T-helper 1 cell treated with Interleukin-12 subunit alpha and Interleukin-12 subunit beta and Interleukin-4 antibody, amounts not matched to agents 30 ng/mL and 1 ng/mL, for 36 hours (primary cell): Measurements from ENCODE around the gene C4orf36. TPM values are rescaled to one million over a fixed set of nuclear protein-coding genes. Genes with fewer than 3 reads are reported as not detected.

Experiments
- intact Hi-C: fragments of 100-400 bp; cut with micrococcal nuclease; formaldehyde crosslinking; loops from one replicate; pipeline ENCODE4 v1.15.1; 2024
- total RNA-seq: library from RNA; stranded (reverse); gene quantifications from 2 replicates; pipeline ENCODE4 v1.2.3, GENCODE V29; 2022

C4orf36 gene
- total RNA-seq = not detected in 2 replicates

DNA sequence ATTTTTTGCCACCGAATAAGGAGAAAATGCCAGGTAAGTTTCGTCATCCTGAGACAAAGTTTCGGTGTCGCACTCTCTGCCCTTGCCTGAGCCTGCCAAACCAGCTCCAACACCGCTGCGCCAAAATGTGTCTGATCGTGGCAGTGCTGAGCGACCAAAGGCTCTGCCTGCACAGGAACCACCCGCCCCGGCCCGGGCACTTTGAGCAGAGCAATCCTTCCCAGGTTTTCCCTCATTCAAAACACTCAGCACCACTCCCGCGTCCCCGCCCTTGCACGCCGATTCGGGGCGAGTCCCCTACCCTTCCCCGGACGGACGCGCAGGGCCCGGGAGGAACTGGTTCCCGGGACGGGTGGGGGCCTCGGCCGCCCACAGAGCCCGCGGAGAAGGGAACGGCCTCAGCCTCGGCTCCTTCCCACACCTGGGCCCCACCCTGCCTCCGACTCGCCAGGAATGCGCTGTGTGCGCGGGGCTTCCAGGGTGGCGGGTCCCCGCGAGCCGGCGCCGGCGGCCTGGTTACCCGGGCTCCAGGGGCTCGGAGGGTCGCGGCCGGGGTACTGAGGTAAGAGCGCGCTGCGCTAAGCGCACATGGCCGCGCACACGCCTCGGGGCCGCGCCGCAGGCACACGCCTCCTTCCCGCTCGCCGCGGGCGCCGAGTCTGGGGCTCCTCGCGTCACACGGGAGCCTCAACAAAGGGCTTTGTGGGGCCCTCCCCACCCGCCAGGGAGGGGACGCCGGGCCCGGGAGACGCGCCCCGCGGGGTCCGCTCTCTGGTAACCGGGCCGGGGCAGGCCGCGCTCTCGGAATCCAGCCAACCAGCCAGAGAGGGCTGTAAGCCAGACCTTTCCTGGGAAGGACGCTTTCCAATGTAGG, at the start of gene C4orf36:
C4orf36 (minus strand) TSS at position 661 of the 874 bp plus-strand sequence. CDS start 902 bp downstream, outside the sequence.
- intact Hi-C loops = loop anchor here (5.0 to 10.0 kb wide), 2 partner anchors 530 to 1807 kb away; partner anchors contain the start of gene MAPK10

DNA sequence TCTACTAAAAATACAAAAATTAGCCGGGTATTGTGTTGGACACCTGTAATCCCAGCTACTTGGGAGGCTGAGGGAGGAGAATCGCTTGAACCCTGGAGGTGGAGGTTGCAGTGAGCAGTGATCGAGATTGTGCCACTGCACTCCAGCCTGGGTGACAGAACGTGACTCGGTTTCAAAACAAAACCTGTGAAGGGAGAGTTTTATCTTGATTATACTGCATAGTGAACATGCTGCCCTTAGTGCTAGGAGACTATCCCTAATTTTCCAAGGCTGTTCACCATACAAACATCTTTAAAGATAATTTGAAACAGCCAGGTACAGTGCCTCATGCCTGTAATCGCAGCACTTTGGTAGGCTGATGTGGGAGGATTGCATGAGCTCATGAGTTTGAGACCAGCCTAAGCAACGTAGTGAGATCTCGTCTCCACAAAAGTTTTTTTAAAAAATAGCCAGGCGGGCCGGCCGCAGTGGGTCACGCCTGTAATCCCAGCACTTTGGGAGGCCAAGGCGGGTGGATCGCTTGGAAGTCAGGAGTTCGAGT, 48.8 kb upstream of the C4orf36 start:
- intact Hi-C loops = no loop called here

GRCh38 chr4:86939729-86940575, 47.7 kb upstream of the C4orf36 start:
- intact Hi-C loops = loop anchor here (5.0 to 10.0 kb wide), 4 partner anchors 1342 to 1882 kb away; partner anchors contain the start of genes HERC3 and PPM1K

DNA sequence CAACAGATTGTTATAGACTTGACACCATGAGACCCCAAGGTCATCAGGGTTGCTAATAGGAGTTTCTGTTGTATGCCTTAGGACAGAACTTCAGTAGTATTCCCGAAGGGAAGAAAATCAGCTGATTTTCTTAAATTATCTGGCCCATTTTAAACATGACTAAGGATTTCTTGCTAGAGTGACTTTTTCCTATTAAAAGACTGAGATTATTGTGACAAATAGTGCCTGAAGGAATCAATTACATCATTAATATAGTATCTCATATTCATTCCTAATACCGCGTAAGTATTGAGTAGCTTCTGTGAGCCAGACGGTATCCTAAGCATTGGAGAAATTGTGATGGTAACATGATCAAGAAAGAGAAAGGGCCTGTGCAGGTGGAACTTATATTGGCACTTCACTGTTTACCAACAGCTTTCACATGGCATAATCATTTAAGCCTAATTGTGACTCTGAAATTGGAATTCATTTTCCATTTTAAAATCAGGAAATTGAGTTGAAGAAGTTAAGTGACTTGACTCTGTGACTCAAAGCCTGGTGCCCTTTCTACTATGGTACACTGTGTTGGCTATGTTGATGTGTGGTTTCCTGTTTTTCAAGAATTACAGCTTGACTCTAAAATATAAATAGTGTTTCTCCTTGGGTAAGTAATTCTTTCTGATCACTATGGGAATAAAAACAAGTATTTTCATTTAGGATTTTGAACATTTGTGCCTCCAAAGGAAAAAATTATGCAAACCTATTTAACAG, 46.7 kb upstream of the C4orf36 start:
- intact Hi-C loops = loop anchor here (5.0 to 10.0 kb wide), 4 partner anchors 1343 to 1883 kb away; partner anchors contain the start of genes HERC3 and PPM1K

GRCh38 chr4:86935853-86936733, 43.9 kb upstream of the C4orf36 start:
- intact Hi-C loops = loop anchor here (1.0 to 10.0 kb wide), 10 partner anchors 70 to 1886 kb away; partner anchors contain the start of genes HERC3, HERC5, HSD17B11 and NUDT9

GRCh38 chr4:86935566-86935852, 43.3 kb upstream of the C4orf36 start:
- intact Hi-C loops = loop anchor here (2.0 to 10.0 kb wide), 5 partner anchors 1347 to 1887 kb away; partner anchors contain the start of genes HERC3, HERC5 and PPM1K

GRCh38 chr4:86934771-86935565, 42.7 kb upstream of the C4orf36 start, which contains the start of gene AFF1:
Gene AFF1 (plus strand): TSS chr4:86935011. CDS start chr4:86948534, 13,523 bp downstream.
- intact Hi-C loops = loop anchor here (1.0 to 10.0 kb wide), 9 partner anchors 13 to 1887 kb away; partner anchors contain the start of genes HERC3, HERC5, KLHL8 and PPM1K

DNA sequence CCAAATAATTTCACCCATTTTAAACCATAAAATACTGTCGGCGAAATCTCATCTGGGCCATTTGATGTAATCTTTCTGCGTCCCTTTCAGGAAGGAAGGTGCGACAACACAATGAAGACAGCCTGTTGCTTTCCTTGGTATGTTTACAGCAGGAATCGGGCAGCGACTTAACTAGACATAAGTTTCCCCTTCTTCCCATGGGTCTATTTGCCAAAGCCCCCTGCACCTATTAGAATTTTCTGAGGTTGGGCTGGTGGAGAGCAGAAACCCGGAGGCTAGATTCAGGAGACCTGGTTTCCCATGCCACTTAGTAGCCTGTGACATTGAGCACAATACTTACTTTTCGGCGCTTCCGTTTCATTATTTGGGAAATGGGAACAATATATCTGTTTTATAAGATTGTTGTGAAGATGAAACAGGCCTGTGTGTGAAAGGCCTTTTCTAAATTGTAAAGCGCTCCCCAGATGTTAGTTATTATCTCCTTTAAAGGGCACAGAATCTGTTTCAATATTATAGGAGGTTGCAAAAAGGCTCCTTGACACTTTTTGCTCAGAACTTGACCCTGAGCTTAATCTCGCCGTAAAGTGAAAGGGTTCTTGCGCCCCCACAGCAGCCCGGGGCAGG, 42.0 kb upstream of the C4orf36 start:
- intact Hi-C loops = loop anchor here (1.0 to 10.0 kb wide), 6 partner anchors 12 to 1523 kb away; partner anchors contain the start of genes HERC5 and KLHL8

DNA sequence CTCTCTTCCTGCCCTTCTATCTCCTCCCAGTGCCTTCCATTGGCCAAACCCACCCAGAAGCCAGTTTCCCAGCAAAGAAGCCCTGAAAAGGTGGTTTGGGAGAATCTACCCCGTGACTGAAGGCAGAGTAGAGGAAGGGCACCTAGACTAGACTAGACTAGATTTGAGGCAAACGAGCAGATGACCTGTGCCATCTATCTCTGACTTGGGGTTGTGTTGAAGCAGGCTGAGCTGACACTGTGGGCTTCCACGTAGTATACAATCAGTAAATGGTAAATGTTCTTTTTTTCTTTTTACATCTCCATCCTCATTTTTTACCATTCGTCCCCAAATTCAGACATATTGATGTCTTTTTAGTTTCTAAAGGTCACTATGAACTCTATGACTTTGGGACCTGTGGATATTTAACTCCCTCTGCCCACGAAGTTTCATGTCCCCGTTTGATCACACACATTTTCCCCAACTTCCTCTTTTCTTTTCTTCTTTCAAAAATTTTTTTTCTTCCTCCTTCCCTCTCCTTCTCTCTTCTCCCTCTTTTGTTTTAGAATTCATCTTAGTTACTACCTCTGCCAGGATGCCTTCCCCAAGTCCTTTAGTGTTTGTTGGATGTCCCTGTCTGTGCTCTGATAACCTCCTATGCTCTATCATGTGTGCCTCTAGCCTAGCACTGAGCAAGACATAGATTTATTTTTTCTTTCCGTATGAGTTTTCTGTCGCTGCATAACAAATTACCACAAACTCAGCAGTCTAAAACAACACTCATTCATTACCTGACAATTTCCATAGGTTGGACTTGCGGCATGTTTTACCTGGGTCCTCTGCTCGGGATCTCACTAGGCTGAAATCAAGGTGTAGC, 36.4 kb upstream of the C4orf36 start:
- intact Hi-C loops = no loop called here

- intact Hi-C loops = no loop called here
Observed at GRCh38 chr4:86927843-86928395, 35.7 kb upstream of the C4orf36 start.

DNA sequence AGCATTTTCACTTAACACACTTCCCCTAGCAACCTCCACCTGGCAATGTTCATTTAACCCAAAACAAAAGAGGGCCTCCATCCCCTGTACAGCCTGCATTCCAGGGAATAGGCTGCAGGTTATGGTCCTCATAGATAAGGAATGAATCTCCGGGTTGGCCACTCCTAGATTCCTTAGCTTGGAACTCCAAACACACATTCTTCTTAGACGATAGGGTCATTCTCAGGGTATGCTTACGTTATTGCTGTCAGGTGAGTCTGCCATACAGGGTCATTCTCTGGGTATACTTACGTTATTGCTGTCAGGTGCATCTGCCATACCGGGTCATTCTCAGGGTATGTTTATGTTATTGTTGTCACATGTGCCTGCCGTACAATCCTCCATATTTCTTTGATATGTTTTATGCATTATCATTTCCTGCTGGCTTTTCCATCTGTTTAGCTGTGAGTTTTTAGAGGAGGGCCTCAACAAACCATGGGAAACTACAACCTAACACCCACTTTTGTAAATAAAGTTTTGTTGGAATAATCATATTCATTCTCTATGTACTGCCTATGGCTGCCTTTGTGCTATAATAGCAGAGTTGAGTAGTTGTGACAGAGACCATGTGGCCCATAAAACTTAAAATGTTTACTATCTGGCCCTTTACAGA, 34.3 kb upstream of the C4orf36 start:
- intact Hi-C loops = no loop called here

GRCh38 chr4:86924811-86925210, 32.6 kb upstream of the C4orf36 start:
- intact Hi-C loops = no loop called here

DNA sequence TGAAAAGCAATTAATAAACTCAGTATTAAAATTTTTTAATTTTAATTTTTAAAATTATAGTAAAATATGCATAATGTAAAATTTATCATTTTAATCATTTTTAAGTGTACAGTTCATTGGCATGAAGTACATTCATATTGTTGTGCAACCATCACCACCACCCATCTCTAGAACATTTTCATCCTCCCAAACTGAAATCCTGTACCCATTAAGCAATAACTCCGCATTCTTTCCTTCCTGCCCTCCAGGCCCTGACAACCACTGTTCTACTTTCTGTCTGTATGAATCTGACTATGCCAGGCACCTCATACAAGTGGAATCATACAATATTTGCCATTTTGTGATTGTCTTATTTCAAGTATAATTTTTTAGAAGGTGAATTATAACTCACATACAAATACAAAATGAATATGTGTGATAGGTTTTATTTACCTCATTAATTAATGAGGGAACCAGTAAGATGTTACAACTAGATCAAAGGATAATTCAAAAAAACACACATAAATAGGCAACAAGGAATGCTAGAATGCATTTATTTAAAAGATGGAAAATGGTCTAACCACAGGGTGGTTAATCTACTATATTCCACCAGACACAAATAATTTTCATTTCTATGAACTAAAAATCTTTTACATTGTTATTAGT, 29.5 kb upstream of the C4orf36 start:
- intact Hi-C loops = loop anchor here (1.0 kb wide), 6 partner anchors 13 to 314 kb away; partner anchors contain the start of gene KLHL8

GRCh38 chr4:86919561-86920223, 27.5 kb upstream of the C4orf36 start:
- intact Hi-C loops = no loop called here

- intact Hi-C loops = no loop called here
Observed at GRCh38 chr4:86918539-86919072, 26.4 kb upstream of the C4orf36 start.
